Fibroblast of lung (primary cell): ENCODE measurements around the gene TECPR2.

Experiments
- CTCF ChIP-seq, 2 donors: IDR thresholded peaks in 1 of 2; conservative IDR thresholded peaks in 1 of 2; 1 replicate in 1 of 2; 2 replicates in 1 of 2; pipeline ENCODE4 v1.5.1; 2011 to 2012; ENCODE audit warnings: low read length in 2 of 2, control low read depth in 1 of 2, inconsistent platforms in 1 of 2, low read depth in 1 of 2, mild to moderate bottlenecking in 1 of 2
- EZH2 ChIP-seq: IDR thresholded peaks from 2 replicates; pipeline ENCODE4 v1.5.1; 2012; ENCODE audit warnings: low read length, control low read depth, mild to moderate bottlenecking; ENCODE audit errors: missing control alignments

GRCh38 chr14:102464006-102464405, 101.3 kb downstream of the TECPR2 start:
- TF ChIP-seq CTCF (conservative IDR thresholded peaks at IDR 0.05 in 1 of 2, IDR thresholded peaks at IDR 0.05 in 1 of 2; ENCODE audit: low read depth in 1 of 2, low read length in 2 of 2): no peak
- no peak for TF ChIP-seq EZH2
